Upper lobe of left lung (tissue), 4 donors: Measurements from ENCODE around the gene ZNF423.

Source experiments
- EP300 ChIP-seq, 4 donors: sonication (generic); formaldehyde crosslinking; IDR thresholded peaks; one replicate each; pipeline ENCODE4 v1.5.1; 2017; ENCODE audit warnings: antibody characterized with exemption in 4 of 4, control low read depth in 2 of 4
- POLR2A ChIP-seq, 4 donors: fragments of 450-650 bp; IDR thresholded peaks; one replicate each; pipeline ENCODE4 v1.5.1; 2016 to 2017; ENCODE audit warnings: antibody characterized with exemption in 4 of 4, mild to moderate bottlenecking in 2 of 4
- POLR2AphosphoS5 ChIP-seq, 2 donors: sonication (generic); formaldehyde crosslinking; IDR thresholded peaks; one replicate each; pipeline ENCODE4 v1.5.1; 2017; ENCODE audit warnings: antibody characterized with exemption in 2 of 2
- TF ChIP-seq, protein P1 (sequence below), 6 experiments: fragments of 450-650 bp in 4 of 6; fragments of 200-600 bp in 2 of 6; sonication (generic) in 2 of 6; IDR thresholded peaks; one replicate each; pipeline ENCODE4 v1.5.1; 2016 to 2019; ENCODE audit warnings: antibody characterized with exemption in 6 of 6

DNA sequence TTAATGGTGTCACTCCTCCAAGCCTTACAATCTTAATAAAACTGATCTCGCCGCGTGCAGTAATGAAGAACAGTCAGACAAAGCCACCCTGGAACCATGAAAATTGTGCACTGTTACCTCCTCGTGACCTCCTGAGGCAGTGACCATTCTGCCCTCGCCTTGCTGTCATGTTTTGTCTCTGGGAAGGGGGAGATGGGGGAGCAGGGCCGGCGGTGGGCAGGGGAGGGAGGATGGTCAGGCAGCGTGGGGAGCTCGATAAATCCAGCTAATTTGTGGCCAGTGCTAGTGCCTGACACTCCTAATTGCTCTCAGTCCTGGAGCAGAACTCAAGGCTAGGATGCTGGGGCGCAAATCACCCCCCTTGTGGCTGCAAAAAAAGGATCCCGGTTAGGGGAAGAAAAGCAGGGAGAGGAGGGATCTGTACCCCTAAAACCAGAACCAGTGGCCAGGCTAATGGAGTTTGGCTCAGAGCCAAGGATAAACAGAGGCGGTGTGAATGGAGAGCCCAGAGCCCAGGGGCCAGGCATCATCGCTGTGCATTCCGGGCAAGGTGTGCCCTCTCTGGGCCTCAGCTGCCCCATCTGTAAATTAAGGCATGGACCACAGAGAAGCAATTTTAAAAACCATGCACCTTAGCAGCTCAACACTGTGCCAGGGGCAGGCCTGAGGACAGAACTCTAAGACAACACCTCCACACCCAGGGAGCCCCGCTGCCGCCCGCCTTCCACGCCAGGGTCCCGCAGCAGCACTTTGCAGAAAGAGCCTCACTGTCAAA, 113.3 kb downstream of the ZNF423 start:
- TF ChIP-seq, protein P1, sequence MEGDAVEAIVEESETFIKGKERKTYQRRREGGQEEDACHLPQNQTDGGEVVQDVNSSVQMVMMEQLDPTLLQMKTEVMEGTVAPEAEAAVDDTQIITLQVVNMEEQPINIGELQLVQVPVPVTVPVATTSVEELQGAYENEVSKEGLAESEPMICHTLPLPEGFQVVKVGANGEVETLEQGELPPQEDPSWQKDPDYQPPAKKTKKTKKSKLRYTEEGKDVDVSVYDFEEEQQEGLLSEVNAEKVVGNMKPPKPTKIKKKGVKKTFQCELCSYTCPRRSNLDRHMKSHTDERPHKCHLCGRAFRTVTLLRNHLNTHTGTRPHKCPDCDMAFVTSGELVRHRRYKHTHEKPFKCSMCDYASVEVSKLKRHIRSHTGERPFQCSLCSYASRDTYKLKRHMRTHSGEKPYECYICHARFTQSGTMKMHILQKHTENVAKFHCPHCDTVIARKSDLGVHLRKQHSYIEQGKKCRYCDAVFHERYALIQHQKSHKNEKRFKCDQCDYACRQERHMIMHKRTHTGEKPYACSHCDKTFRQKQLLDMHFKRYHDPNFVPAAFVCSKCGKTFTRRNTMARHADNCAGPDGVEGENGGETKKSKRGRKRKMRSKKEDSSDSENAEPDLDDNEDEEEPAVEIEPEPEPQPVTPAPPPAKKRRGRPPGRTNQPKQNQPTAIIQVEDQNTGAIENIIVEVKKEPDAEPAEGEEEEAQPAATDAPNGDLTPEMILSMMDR (IDR thresholded peaks at IDR 0.05), result no peak
- TF ChIP-seq EP300 (IDR thresholded peaks at IDR 0.05) (no peak), POLR2AphosphoS5 (IDR thresholded peaks at IDR 0.05) (no peak), POLR2A (IDR thresholded peaks at IDR 0.05) (no peak)
